ENCODE data around the gene HSD17B7. TPM values are rescaled to one million over a fixed set of nuclear protein-coding genes. Genes with fewer than 3 reads are reported as not detected.

Gene HSD17B7
- total RNA-seq, 1 donor from 2014 or later: 38.7 TPM

DNA sequence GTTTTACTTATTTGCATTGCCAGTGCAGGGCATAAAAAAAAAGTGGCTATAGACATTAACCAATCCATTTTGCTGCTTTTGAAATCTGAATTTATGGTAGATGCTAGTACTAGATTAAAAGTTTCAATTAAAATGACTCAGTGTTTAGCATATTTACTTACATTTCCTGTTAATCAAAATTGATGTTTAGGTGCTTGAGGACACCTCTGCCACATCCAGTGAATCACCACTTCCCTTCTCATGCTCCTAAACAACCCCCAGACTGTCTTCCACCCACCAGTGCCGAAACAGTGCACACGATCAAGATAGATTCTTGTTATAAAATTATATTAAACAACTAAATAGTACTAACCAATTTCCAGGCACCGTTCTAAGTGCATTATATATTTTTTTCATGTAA, 32.7 kb downstream of the HSD17B7 start:
- H3K9me3 Mint-ChIP-seq (ENCODE audit: unreplicated experiment): peaks cover 2% of the 10 kb centered on the region
- TF ChIP-seq, protein P1, sequence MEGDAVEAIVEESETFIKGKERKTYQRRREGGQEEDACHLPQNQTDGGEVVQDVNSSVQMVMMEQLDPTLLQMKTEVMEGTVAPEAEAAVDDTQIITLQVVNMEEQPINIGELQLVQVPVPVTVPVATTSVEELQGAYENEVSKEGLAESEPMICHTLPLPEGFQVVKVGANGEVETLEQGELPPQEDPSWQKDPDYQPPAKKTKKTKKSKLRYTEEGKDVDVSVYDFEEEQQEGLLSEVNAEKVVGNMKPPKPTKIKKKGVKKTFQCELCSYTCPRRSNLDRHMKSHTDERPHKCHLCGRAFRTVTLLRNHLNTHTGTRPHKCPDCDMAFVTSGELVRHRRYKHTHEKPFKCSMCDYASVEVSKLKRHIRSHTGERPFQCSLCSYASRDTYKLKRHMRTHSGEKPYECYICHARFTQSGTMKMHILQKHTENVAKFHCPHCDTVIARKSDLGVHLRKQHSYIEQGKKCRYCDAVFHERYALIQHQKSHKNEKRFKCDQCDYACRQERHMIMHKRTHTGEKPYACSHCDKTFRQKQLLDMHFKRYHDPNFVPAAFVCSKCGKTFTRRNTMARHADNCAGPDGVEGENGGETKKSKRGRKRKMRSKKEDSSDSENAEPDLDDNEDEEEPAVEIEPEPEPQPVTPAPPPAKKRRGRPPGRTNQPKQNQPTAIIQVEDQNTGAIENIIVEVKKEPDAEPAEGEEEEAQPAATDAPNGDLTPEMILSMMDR (IDR thresholded peaks at IDR 0.05; ENCODE audit: partially characterized antibody, unreplicated experiment): no peak
- no peak overlapping the region for H3K27ac Mint-ChIP-seq (ENCODE audit: unreplicated experiment)
- DNase-seq: no peak
- H3K27me3 Mint-ChIP-seq (ENCODE audit: unreplicated experiment): peaks cover 7% of the 10 kb centered on the region
- no peak overlapping the region for H3K4me3 Mint-ChIP-seq (ENCODE audit: unreplicated experiment)
- no peaks in the 10 kb centered on the region for H3K36me3 Mint-ChIP-seq (ENCODE audit: unreplicated experiment)
- no peaks in the 10 kb centered on the region for H3K4me1 Mint-ChIP-seq (ENCODE audit: low read depth, unreplicated experiment)

DNA sequence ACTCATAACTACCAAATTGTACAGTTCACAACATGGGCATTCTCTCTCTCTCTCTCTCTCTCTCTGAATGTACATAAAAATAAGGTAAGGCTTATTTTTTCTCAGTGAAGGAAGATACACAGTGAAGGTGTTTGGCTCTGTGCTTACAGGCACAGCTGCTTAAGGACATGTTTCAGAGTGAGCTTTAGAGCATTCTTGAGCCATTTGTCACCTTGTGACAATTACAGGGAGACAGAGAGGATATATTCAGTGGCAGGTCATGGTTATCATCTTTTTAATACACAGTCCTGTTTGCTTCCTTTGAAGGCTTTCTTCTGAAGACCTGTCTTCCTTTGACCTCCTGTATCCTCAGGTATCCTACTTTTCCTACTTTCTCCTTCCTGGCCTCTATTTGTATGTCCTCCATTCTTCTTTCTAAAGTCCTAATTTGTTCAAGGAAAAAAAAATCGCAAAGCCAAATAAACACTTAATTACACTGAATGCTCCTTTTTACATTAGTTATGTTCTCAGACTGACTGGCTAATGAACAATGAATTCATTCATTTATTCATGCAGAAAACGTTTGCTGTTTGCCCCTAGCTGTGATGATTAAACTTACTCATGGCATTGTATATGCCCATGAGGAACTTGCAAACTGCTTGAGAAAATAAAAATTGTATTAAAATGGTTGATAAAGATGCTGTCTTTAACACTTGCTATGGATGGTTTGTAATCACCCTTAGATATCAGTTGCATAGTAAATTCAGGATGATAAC, 33.4 kb downstream of the HSD17B7 start:
- Mint-ChIP-seq H3K4me3 (ENCODE audit: unreplicated experiment) (no peak overlapping the region), H3K9me3 (ENCODE audit: unreplicated experiment) (peaks cover 2% of the 10 kb centered on the region), H3K27me3 (ENCODE audit: unreplicated experiment) (peaks cover 7% of the 10 kb centered on the region), H3K4me1 (ENCODE audit: low read depth, unreplicated experiment) (no peaks in the 10 kb centered on the region), H3K27ac (ENCODE audit: unreplicated experiment) (no peak overlapping the region), H3K36me3 (ENCODE audit: unreplicated experiment) (no peaks in the 10 kb centered on the region)
- TF ChIP-seq, protein P1 (IDR thresholded peaks at IDR 0.05; ENCODE audit: partially characterized antibody, unreplicated experiment): no peak
- no peak for DNase-seq

- TF ChIP-seq, protein P1 (IDR thresholded peaks at IDR 0.05; ENCODE audit: partially characterized antibody, unreplicated experiment): no peak
- no peak overlapping the region for H3K4me3 Mint-ChIP-seq (ENCODE audit: unreplicated experiment)
- H3K27ac Mint-ChIP-seq (ENCODE audit: unreplicated experiment): no peak overlapping the region
- H3K27me3 Mint-ChIP-seq (ENCODE audit: unreplicated experiment): peaks cover 3% of the 10 kb centered on the region
- H3K4me1 Mint-ChIP-seq (ENCODE audit: low read depth, unreplicated experiment): no peaks in the 10 kb centered on the region
- no peak for DNase-seq
- no peaks in the 10 kb centered on the region for H3K9me3 Mint-ChIP-seq (ENCODE audit: unreplicated experiment)
- no peaks in the 10 kb centered on the region for H3K36me3 Mint-ChIP-seq (ENCODE audit: unreplicated experiment)
These were observed 38.8 kb downstream of the HSD17B7 start for GRCh38 chr1:162829268-162829667.

- Mint-ChIP-seq H3K9me3 (ENCODE audit: unreplicated experiment) (no peaks in the 10 kb centered on the region), H3K27ac (ENCODE audit: unreplicated experiment) (no peak overlapping the region), H3K4me1 (ENCODE audit: low read depth, unreplicated experiment) (no peaks in the 10 kb centered on the region), H3K4me3 (ENCODE audit: unreplicated experiment) (no peak overlapping the region), H3K27me3 (ENCODE audit: unreplicated experiment) (no peaks in the 10 kb centered on the region), H3K36me3 (ENCODE audit: unreplicated experiment) (no peaks in the 10 kb centered on the region)
- no peak for DNase-seq
- TF ChIP-seq, protein P1 (IDR thresholded peaks at IDR 0.05; ENCODE audit: partially characterized antibody, unreplicated experiment): no peak
These were observed 42.0 kb downstream of the HSD17B7 start for GRCh38 chr1:162832470-162832869.

DNA sequence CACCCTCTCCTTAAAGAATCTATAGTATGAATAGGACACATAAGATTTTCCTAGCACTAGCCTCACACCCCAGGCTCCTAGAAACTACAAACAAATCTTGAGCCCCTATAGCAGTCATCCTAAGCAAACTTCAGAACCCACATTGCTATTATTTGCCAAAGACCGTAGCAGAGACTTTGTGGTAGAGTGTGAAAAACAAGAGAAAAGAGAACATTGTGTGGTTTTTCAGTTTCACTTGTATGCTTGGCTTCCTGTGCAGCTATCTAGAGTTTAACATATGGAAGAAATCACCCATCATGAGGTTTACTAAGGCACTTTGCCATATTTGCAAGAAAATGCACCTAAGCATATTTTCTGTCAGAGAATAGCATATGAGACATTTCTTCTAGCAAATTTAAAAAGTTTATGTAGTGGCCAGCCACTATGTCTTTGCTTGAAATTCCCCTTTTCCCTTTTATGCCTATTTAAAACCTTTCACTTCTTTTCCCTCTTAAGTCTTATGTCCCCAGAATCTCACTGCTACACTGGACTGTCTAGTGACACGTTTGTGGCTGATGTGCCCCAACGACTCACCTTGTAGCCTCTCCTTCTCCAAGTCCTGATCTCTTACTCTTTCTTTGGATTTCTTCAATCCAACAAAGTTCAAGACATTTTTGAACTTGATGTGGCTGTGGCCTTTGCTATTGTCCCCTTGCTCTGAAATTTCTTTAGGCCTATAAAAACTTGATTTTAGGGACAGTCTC, 44.8 kb downstream of the HSD17B7 start:
- Mint-ChIP-seq H3K4me1 (ENCODE audit: low read depth, unreplicated experiment) (no peaks in the 10 kb centered on the region), H3K27ac (ENCODE audit: unreplicated experiment) (no peak overlapping the region), H3K27me3 (ENCODE audit: unreplicated experiment) (peaks cover 2% of the 10 kb centered on the region), H3K4me3 (ENCODE audit: unreplicated experiment) (no peak overlapping the region), H3K9me3 (ENCODE audit: unreplicated experiment) (no peaks in the 10 kb centered on the region), H3K36me3 (ENCODE audit: unreplicated experiment) (peaks cover 5% of the 10 kb centered on the region)
- TF ChIP-seq, protein P1 (IDR thresholded peaks at IDR 0.05; ENCODE audit: partially characterized antibody, unreplicated experiment): no peak
- no peak for DNase-seq

All from glutamatergic neuron (in vitro differentiated cells).